HG02852 (cell line): ENCODE measurements around the gene OR10AD1.

Experiments
- ATAC-seq: cut with Tn5 transposase; IDR thresholded peaks from one replicate; pipeline ENCODE4 v1.9.1; 2021; ENCODE audit warnings: mild to moderate bottlenecking, moderate library complexity; ENCODE audit not compliant: unreplicated experiment

Gene OR10AD1

GRCh38 chr12:48192861-48193260, 10.2 kb downstream of the OR10AD1 start:
- ATAC-seq = no peak

DNA sequence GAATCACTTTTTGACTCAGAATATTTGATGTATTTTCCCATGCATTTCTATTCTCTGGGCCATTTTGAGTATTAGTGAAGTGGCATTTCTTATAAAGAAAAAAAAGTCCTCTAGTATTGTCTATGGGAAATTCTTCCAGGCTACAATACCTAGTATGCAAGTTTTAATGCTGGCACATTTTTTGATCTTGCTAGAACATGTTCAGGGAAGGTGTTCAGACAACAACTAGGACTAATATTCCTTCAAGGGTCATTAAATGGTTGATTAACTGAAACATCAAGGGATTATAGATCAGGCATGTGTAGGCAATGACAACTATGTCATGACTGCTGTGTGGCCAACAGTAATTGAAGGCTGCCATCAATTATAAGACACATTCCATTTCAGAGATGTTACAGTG, 12.0 kb downstream of the OR10AD1 start:
- ATAC-seq = no peak

GRCh38 chr12:48189331-48190125, 13.6 kb downstream of the OR10AD1 start:
- ATAC-seq = no peak

DNA sequence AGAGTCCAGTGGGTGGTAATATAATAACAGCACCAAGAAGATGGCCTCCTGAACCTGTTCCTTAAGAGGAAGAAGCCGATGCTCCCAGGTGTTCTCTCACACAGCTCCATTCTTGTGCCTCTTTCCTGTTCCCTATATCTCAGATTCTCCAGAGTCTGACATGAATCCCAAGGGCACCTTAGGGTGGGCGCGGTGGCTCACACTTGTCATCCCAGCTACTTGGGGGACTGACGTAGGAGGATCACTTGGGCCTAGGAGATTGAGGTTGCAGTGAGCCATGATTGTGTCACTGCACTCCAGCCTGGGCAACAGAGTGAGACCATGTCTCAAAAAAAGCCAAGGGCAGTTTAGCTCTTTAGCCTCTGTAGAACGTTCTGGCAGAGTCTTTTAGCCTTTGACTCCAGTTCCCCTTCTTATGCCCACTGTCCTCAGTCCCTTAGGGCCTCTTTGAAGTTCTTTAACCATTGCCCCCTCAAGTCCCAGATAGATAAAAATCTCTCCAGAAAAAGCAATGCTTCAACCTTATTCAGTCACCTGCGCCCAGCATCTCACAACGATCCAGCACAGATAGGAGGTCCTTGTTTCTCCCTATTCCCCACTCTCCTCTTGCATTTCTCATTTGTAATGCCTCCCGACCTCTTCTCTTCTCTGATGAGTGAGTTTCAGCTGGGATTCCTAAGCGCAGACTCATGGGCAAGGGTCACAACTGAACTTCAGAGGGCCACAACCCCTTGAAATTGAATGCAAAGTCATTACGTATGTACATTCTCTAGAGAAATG, 15.0 kb downstream of the OR10AD1 start:
- no peak for ATAC-seq

GRCh38 chr12:48185181-48185919, 17.7 kb downstream of the OR10AD1 start:
- no peak for ATAC-seq

- ATAC-seq = no peak
Observed at GRCh38 chr12:48184549-48184922, 18.6 kb downstream of the OR10AD1 start.

DNA sequence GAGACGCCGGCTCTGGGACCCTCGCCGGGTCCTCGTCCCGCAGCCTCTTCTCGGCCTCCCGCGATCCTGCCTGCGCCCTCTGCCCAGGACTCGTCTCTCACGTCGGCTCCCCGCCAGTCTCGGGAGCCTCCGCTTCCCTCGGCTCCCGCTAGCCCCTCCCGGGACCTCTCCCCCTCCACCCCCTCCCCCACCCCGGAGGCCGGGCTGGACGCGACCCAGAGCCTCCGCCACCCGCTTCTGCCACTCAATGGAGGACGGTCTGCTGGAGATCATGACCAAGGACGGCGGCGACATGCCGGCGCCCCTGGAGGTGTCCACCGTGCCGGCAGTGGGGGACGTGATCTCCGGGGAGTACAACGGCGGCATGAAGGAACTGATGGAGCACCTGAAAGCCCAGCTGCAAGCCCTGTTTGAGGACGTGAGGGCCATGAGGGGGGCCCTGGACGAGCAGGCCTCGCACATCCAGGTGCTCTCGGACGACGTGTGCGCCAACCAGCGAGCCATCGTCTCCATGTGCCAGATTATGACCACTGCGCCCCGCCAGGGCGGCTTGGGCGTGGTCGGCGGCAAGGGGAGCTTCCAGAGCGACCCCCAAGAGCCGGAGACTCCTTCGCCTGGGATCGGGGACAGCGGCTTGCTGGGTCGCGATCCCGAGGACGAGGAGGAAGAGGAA, 19.1 kb downstream of the OR10AD1 start:
- ATAC-seq = no peak

- peak; percentile 86 for ATAC-seq
Observed at GRCh38 chr12:48183091-48183875, 19.8 kb downstream of the OR10AD1 start, which contains the start of gene CCDC184. Gene CCDC184 (plus strand): TSS chr12:48183644. CDS start chr12:48184123, 479 bp downstream.

DNA sequence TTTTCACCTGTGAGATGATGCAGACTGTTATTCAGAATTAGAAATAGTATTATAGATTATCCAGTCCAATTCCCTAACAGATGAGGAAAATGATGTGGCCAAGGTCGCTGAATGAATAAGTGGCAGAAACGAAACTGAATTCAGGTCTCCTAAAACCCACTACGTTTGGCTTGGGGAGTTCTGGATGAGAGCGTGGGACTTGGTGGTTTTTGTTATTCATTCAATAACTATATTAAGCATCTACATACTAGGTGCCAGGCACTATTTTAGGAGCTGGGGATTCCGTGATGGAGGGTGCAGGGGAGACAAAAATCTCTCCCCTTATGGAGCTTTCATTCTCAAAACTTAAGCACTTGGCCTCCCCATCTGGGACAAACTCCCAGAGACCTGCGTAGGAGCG, 20.5 kb downstream of the OR10AD1 start:
- ATAC-seq = peak; percentile 6

DNA sequence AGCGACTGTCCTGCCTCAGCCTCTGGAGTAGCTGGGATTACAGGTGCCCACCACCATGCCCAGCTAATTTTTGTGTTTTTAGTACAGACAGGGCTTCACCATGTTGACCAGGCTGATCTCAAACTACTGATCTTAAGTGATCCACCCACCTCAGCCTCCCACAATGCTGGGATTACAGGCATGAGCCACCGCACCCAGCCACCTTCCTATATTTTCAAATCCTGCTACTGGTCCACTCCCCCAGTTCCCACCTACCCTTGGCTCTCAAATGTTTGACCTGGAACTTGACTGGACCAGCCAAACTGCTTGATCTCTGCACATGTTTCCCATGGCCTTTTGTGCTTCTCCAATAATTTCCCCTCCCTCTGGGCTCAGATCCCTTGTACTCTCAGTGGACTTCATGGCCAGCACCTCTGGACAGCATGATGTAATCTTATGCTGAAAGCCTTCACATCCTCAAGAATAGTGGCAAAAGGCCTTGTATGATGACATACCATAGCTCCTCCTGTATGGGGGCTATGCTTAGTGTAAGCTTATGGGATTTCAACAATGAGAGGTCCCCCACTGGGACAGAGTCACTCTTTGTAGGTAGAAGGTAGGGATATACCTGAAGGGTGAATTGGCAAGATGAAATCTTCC, 22.1 kb downstream of the OR10AD1 start:
- no peak for ATAC-seq

DNA sequence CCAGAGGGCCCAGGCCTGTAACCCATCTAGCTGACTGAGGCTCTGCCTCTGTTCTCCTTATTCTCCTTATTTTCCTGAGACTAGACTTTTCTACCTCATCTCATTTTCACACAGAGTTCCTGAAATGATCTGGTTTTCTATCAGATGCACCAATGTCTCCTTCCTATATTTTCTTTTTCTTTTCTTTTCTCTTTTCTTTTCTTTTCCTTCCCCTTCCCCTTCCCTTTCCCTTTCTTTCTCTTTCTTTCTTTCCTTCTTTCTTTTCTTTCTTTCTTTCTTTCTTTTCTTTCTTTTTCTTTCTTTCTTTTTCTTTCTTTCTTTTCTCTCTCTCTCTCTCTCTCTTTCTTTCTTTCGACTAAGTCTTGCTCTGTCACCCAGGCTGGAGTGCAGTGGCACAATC, 22.7 kb downstream of the OR10AD1 start:
- ATAC-seq = no peak

GRCh38 chr12:48179466-48179865, 23.6 kb downstream of the OR10AD1 start:
- no peak for ATAC-seq

GRCh38 chr12:48177982-48178381, 25.1 kb downstream of the OR10AD1 start:
- no peak for ATAC-seq

DNA sequence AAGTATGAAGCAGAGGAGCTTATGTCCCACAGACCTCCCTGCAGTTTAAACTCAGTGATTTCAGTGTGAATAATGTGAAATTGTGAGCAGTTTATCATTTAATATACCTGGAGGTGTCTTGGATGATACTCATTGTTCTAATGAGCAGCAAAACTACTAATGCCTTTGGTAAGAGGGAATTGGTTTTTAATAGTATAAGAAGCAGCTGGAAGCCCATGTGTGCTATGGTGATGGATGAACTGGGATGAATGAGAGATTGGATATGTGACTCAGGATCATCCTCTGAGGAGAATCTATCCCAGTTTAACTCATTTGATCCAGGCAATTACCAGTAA, 26.7 kb downstream of the OR10AD1 start:
- ATAC-seq = no peak

DNA sequence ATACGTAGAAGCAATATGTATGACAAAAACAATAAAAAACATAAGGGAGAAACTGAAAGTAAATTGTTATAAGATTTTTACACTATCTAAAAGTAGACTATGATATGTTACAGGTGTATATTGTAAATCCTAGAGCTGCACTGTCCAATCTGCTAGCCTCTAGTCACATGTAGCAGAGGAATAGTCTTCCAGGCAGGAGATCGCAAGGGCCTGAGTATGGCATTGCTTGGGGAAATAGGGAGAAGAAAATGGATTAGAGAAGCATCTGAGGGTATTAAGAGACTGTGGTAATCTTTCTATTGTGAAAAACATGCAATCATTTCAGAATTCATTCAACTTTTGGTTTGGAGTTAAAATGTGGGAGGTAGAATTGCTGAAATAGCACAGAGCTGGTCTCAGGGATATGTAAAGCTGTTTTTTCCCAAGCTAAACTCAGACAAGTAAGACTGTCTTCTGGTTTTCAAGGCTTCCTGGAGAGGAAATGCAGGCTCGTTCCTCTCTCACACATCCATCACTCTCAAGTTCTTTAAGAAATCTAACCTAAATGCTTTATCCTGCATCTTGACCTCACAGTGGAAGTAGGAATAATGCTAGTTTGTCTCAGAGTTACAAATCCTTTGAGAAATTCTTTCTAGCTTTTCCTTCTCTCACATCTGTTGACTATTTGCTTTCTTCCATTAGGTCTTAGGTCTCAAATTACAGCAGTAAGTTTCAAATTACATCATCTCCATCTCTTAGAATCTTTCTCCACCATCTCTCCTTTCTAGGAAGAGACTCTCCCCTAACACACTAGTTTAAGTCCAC, 27.3 kb downstream of the OR10AD1 start:
- ATAC-seq = no peak

- no peak for ATAC-seq
Observed at GRCh38 chr12:48169011-48169410, 34.1 kb downstream of the OR10AD1 start.

- no peak for ATAC-seq
Observed at GRCh38 chr12:48165089-48165981, 37.8 kb downstream of the OR10AD1 start.

- ATAC-seq = no peak
Observed at GRCh38 chr12:48164451-48164850, 38.6 kb downstream of the OR10AD1 start.
